Non-pigmented ciliary epithelial cell (primary cell): ENCODE data around the gene PSD4.

Source experiments
- DNase-seq: peaks from one replicate; pipeline ENCODE4 v3.0.0-alpha.2; 2010; ENCODE audit warnings: low read depth

PSD4 gene

GRCh38 chr2:113142290-113142689 is 31.5 kb upstream of the PSD4 start:
- no peak for DNase-seq

DNA sequence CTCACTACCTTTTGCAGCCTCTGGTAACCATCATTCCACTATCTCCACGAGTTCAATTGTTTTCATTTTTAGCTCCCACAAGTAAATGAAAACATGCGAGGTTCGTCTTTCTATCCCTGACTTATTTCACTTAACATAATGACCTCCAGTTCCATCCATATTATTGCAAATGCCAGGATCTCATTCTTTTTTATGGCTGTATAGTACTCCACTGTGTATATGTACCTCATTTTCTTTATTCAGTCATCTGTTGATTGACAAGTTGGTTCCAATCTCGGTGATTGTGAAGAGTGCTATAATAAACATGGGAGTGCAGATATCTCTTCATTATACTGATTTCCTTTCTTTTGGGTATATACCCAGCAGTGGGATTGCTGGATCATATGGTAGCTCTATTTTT is 29.5 kb upstream of the PSD4 start:
- no peak for DNase-seq

DNA sequence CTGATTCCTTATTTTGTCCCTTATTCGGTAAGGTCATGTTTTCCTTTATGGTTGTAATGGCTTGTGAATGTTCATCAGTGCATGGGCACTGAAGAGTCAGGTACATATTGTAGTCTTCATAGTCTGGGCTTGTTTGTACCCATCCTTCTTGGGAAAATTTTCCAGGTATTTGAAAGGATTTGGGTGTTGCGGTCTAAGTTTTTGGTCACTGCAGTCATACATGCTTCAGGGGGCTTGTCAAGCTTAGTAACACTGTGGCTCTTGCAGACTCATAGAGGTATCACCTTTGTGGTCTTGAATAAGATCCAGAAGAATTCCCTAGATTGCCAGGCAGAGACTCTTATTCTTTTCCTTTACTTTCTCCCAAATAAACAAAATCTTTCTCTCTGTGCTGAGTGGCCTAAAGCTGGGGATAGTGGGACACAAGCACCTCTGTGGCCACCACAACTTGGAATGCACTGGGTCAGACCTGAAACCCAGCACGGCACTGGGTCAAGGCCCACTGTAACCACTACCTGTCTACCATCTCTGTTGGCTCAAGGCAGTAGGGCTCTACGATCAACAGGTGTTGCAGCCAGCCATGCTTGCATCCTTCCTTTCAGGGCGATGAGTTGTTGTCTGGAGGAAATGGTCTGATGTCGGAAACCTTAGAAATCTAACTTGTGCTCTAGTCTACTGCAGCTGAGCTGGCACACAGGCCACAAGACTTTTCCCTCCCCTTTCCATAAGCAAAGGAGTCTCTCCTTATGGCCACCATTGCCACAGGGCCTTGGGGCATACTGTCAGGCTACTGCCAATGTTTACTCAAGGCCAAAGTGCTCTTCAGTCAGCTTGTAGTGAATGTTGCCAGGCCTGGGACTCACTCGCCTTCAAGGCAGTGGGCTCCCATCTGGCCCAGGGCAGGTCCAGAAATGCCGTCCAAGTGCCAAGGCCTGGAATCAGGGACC is 24.9 kb upstream of the PSD4 start:
- no peak for DNase-seq

DNA sequence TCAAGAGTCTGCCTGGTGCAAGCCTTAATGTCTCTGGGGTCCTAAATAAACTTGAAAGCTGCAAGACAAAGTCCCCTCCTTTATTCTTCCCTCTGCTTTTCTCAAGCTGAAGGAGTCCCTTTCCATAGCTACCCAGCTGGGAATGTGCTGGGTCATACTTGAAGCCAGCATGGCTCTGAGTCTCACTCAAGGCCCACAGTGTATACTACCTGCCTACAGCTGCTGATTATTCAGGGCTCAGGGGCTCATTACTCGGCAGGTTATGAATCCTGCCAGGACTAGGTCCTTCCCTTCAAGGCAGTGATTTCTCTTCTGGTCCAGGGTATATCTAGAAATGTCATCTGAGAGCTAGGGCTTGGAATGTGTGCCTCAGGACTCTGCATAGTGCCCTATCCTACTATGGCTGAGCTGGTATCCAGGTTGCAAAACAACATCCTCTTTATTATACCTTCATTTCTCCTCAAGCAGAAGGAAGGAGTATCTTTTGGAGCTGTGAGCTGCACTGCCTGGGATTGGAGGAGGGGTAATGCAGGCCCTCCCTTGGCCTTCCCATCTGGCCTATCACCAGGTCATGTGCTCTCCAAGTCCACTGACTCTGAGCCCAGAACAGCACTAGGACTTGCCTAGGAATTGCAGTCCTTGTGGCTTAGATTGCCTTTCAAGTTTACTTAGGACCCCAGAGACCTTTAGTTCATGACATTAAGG is 24.1 kb upstream of the PSD4 start:
- DNase-seq: no peak

DNA sequence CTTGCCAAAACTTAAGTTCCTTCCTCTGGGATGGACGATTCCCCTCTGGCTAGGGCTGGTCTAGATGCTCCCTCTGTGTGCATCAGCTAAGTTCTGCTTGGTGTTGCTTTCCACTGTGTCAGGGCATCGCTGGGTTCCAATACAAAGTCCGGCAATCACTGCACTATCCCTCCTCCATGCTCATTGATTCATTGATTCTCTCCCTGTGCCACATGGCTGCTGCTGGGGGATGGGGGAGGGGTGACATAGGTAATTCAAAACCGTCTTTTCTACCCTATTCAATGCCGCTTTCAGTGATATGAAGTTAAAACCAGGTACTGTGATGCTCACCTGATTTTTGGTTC is 23.5 kb upstream of the PSD4 start:
- DNase-seq: no peak

GRCh38 chr2:113155331-113155730 is 18.4 kb upstream of the PSD4 start:
- DNase-seq: no peak

DNA sequence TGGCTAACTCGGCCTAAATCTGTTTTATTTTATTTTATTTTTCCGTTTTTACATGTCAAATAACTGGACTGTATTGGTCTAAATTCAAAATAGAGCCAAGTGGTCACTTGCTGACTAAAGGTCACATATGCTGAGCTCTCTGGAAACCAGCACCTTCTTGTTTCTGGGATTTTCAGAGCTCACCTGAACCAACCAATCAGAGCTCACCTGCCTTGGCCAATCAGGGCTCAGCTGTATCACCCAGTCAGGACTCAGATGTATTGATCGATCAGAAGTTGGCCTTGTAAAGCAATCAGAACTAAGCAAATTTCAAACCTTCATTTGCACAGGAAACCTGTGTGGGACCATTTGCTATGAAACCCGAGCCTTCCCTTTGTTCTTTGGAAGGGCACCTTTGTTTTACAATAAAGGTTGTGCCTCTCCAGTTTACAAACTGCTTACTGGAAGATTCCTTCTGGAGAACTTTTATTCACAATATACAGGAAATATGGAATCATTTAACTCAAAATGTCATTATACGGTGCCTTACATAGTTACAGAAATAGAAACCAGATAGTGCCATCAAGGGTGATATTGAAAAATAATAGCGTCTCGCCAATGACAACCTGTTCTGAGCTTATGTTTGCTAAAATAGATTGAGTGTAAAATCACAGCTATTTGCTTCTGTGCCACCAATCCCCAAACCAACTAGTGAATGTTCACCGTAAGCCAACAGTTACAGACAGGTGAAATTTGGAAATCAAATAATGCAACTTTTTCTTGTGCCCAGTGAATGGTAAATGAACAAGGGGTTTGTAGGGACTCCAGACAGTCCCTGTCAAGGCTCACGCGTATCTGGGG is 17.3 kb upstream of the PSD4 start:
- no peak for DNase-seq

- DNase-seq: no peak
Observed at GRCh38 chr2:113157118-113157896, 16.5 kb upstream of the PSD4 start.

- DNase-seq: peak; percentile 49
Observed at GRCh38 chr2:113157897-113158753, 15.6 kb upstream of the PSD4 start.

GRCh38 chr2:113158884-113159553 is 14.8 kb upstream of the PSD4 start:
- DNase-seq: no peak

- no peak for DNase-seq
Observed at GRCh38 chr2:113160248-113160647, 13.5 kb upstream of the PSD4 start.

DNA sequence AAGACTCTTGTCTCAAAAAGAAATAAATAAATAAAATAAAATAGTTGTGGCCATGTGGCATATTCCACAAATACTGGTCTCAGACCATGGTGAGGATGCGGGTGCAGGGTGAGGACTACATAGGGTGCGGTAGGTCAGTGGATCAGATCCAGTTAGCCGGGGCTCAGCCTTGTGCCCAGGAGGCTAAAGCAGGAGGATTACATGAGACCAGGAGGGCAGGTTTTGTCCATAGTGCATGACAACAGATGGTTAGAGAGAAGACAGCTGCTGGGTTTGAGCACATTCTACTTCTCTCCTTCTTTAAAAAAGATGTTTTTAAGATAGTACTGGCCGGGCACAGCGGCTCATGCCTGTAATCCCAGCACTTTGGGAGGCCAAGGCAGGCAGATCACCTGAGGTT is 12.8 kb upstream of the PSD4 start:
- DNase-seq: no peak

- no peak for DNase-seq
Observed at GRCh38 chr2:113162173-113162572, 11.6 kb upstream of the PSD4 start.

DNA sequence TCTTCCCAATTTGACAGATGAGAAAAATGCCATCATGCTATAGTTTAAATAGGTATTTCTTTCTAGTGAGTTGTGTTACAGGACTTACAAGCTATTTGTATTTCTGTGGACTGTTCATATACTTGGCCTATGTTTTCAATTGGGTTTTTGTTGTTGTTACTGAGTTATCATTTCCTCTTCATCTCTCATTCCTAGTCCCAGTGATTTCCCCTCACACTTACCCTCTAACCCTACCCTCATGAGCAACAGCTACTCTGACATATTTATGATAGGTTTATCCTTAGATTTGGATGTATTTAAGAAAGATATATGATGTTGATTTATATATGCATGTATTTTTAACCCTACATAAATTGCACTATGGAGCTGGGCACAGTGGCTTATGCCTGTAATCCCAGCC is 10.9 kb upstream of the PSD4 start:
- no peak for DNase-seq

DNA sequence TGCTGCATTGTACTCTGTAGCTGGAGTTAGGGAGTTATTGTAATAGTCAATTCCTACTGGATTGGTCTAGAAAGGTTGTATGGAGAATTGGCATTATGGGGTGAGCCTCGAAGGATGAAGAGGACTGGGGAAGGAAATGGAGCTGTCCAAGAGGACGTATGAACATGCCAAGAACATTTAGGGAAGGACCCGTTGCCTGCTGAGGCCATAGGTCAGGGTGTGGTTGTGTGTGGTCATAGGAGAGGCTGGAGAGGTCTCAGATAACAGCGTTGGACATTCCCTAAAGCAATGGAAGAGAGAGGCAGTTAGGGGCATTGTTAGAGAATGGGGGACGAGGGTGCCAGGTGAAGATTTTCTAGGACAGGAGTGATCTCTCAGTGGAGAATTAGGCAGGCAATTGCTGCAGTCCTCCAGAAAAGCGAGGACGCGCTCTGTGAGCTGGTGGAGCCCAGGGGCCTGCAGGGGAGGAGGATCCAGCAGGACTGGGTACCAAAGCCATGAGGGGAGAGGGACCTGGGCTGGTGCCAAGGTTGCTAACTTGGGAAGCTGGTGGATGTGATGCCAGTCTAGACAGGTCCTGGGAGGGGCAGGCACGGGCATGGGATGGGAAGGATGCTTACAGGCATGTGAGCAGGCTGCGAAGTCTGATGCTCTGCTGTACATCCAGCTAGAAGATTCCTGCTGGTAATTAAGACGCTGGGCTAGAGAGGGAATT is 9.4 kb upstream of the PSD4 start:
- no peak for DNase-seq

DNA sequence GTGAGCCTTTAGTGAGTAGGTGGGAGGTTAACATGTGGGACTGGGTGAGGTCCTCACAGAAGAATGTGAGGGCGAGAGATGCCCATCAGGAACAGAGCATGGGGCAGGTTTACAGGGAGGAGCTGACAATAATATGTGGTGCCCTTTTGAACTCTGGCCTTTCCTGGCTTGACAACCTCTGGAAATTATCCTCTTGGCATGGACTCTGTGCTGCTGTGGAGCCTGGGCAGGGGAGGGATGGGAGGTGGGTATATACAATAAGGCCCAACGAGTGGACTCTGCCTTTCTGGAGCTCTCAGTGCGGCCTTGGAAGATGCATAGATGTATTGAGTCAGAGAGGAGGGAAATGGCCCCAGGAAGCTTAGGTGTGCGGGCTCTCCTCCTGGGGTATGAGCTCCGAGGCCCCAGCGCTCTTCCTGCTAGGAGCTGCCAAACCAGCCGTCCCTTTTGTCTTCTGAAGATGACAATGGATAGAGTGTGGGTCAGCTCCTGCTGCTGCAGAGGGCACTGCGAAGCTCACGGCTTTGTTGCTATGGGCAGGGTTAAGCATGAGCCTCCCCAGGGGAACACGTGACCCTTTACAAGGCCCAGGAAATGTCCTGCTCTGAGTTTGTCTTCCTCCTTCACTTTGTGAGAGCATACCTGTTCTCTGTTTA is 8.7 kb upstream of the PSD4 start:
- DNase-seq: no peak

GRCh38 chr2:113166187-113166645 is 7.6 kb upstream of the PSD4 start:
- no peak for DNase-seq

DNA sequence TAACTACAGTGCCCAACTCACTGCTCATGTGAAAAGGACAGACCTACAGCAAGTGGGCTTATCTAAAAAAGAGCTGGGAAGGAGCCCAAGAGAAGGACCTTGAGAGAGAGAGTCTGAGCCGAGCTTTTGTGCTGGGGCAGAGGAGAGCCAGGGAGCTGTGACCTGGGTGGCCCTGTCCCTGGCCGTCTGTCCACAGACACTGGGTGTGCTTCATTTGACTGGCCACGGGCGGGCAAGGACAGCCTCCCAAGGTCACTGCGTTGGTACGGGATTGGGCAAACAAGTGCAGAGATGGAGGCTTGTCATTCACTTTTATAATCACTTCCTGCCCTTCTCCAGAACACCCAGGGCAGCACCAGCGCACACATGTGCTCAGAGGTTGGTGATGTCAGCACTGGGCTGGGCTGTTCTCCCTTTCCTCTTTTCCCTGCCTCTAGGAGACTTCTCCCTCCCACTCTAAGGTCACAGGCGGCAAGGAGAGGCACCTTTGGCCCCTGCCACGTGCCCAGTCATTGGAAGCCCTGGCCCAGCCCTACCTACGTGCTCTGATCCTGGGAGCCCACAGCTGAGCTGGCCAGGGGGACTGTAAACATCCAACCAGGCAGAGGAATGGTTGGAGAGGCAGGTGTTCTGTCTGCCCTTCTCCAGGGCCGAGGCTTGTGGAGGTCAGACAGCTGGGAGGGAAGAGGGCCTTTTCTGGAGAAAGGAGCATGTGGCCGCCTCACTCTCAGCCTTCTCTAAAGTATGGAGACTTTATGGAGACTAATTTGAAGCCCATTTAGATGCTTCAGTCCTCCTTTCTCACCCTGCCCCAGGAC is 6.4 kb upstream of the PSD4 start:
- no peak for DNase-seq
